ENCODE measurements around the gene MOB3B. TPM values are rescaled to one million over a fixed set of nuclear protein-coding genes. Genes with fewer than 3 reads are reported as not detected.
A peak's percentile ranks its signal among the peaks of the same experiment; 100 is the strongest.

The MOB3B gene
- polyA plus RNA-seq, 1 of the 3 experiments (the other 2 are of a cell fraction), result 0.90 TPM

GRCh38 chr9:27453860-27454553, 75.6 kb downstream of the MOB3B start:
- Histone ChIP-seq H3K9ac (no peak overlapping the region), H3F3A (replicated peaks; ENCODE audit: insufficient read depth) (no peaks in the 10 kb centered on the region), H3K9me2 (no peaks in the 10 kb centered on the region), H3K4me1 (ENCODE audit: control insufficient read depth in 1 of 2, insufficient read depth in 2 of 2, low read depth in 1 of 2, low read length in 1 of 2) (no peaks in the 10 kb centered on the region), H3K79me2 (ENCODE audit: insufficient read depth) (no peaks in the 10 kb centered on the region), H3K27me3 (ENCODE audit: insufficient read depth) (no peaks in the 10 kb centered on the region), H3K4me2 (no peak overlapping the region), H3K9me3 (no peaks in the 10 kb centered on the region), H3K27ac (ENCODE audit: low read depth in 2 of 2, low read length in 1 of 2) (no peak overlapping the region), H2AFZ (ENCODE audit: low read depth) (no peak overlapping the region), H3K4me3 (ENCODE audit: low read depth in 2 of 2, low read length in 1 of 2) (no peak overlapping the region), H4K20me1 (ENCODE audit: insufficient read depth) (no peaks in the 10 kb centered on the region), H3K36me3 (replicated peaks in 1 of 2; ENCODE audit: control insufficient read depth in 1 of 2, insufficient read depth in 2 of 2, low read length in 1 of 2) (no peaks in the 10 kb centered on the region)
- TF ChIP-seq TAF1 (IDR thresholded peaks at IDR 0.05; ENCODE audit: borderline replicate concordance, low read depth, low read length), result no peak
- TF ChIP-seq FOSL2 (IDR thresholded peaks at IDR 0.05; ENCODE audit: borderline replicate concordance, low read depth), result peak; percentile 5; the same call in 1 of the 2 replicates
- CTCF ChIA-PET, result no interaction called here
- WGBS (ENCODE audit: low lambda C conversion rate), result 81% methylated on average over 6 of the region's 6 CpGs
- DNase-seq, result no peak
- POLR2A ChIA-PET, result no interaction called here

DNA sequence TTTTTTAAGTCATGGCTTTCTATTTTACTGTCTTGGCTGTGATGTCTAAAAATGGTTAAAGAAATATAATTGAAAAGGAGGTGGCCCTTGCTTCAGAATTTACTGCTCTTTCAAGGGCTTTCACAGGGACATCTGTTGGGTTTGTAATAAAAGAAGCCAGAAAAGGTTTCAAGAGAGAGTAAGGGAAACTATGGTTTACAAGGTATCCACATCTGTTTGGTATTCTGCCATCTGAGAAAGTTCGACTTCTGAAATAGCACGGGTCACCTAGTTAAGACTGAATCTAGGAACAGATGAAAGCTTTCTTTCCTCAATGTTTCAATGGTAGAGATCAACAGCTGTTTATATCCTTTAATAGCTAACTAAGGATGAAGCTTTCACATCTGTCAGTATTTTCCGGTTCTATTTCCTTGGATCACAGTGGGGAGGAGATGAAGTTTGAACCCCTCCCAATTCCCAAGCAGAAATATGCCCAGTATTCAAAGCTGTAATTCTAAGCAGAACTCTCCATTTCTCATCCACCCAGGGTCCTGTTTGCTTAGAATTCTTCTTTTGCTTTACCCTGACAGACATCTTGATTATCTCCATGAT, 78.3 kb downstream of the MOB3B start:
- Histone ChIP-seq H4K20me1 (ENCODE audit: insufficient read depth) (no peaks in the 10 kb centered on the region), H3K36me3 (replicated peaks in 1 of 2; ENCODE audit: control insufficient read depth in 1 of 2, insufficient read depth in 2 of 2, low read length in 1 of 2) (no peaks in the 10 kb centered on the region), H3K79me2 (ENCODE audit: insufficient read depth) (no peaks in the 10 kb centered on the region), H3K4me1 (ENCODE audit: control insufficient read depth in 1 of 2, insufficient read depth in 2 of 2, low read depth in 1 of 2, low read length in 1 of 2) (no peaks in the 10 kb centered on the region; a peak in 1 of 4 replicates), H3K9ac (no peak overlapping the region), H3K4me3 (ENCODE audit: low read depth in 2 of 2, low read length in 1 of 2) (no peak overlapping the region), H2AFZ (ENCODE audit: low read depth) (no peak overlapping the region), H3F3A (replicated peaks; ENCODE audit: insufficient read depth) (no peaks in the 10 kb centered on the region), H3K9me2 (no peaks in the 10 kb centered on the region), H3K9me3 (no peaks in the 10 kb centered on the region), H3K4me2 (no peak overlapping the region), H3K27ac (ENCODE audit: low read depth in 2 of 2, low read length in 1 of 2) (no peak overlapping the region), H3K27me3 (ENCODE audit: insufficient read depth) (no peaks in the 10 kb centered on the region)
- WGBS (ENCODE audit: low lambda C conversion rate), result 90% methylated on average over 3 of the region's 3 CpGs
- DNase-seq, result no peak
- TF ChIP-seq RXRA (IDR thresholded peaks at IDR 0.05; ENCODE audit: borderline replicate concordance, low read depth) (no peak), TCF12 (IDR thresholded peaks at IDR 0.05) (peak; percentile 27; the same call in 1 of the 2 replicates), SMC3 (IDR thresholded peaks at IDR 0.05; ENCODE audit: low read depth, low read length) (no peak)
- ChIA-PET CTCF (interaction anchor here (0.6 to 1.0 kb wide), 2 partner anchors 19 to 59 kb away, joined by 3 read pairs; no protein-coding TSS in a partner anchor), POLR2A (no interaction called here)

DNA sequence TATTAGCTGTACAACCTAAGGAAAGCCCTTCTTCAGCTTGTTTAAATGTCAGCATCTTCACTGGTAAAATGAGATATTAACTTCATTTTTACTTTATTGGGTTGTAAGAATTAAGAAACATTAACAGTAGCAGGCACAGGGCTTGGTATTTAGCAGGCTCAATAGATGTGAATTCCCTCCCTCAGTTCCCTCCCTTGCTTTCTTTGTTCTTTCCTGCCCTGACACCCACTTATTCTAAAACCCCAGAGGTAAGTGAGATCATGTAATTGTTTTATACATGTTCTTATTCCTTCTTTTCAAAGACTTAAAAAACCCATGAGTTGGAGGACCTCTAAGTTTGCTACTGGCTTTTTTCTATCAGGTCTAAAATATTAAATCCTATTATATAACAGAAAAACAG, 78.9 kb downstream of the MOB3B start:
- no peaks in the 10 kb centered on the region for H3K9me2 ChIP-seq
- H3K4me3 ChIP-seq (ENCODE audit: low read depth in 2 of 2, low read length in 1 of 2), result no peak overlapping the region
- no peaks in the 10 kb centered on the region for H3K27me3 ChIP-seq (ENCODE audit: insufficient read depth)
- H4K20me1 ChIP-seq (ENCODE audit: insufficient read depth), result no peaks in the 10 kb centered on the region
- H3K36me3 ChIP-seq (replicated peaks in 1 of 2; ENCODE audit: control insufficient read depth in 1 of 2, insufficient read depth in 2 of 2, low read length in 1 of 2), result no peaks in the 10 kb centered on the region
- H3K4me2 ChIP-seq, result no peak overlapping the region
- no peaks in the 10 kb centered on the region; a peak in 1 of 4 replicates for H3K4me1 ChIP-seq (ENCODE audit: control insufficient read depth in 1 of 2, insufficient read depth in 2 of 2, low read depth in 1 of 2, low read length in 1 of 2)
- no peak overlapping the region for H3K27ac ChIP-seq (ENCODE audit: low read depth in 2 of 2, low read length in 1 of 2)
- H3K9ac ChIP-seq, result no peak overlapping the region
- no peaks in the 10 kb centered on the region for H3K79me2 ChIP-seq (ENCODE audit: insufficient read depth)
- POLR2A ChIA-PET, result no interaction called here
- CTCF ChIA-PET, result interaction anchor here (1.0 kb wide), 1 partner anchor 20 kb away, joined by 3 read pairs; no protein-coding TSS in a partner anchor
- no peak for DNase-seq
- H3F3A ChIP-seq (replicated peaks; ENCODE audit: insufficient read depth), result no peaks in the 10 kb centered on the region
- no peaks in the 10 kb centered on the region for H3K9me3 ChIP-seq
- H2AFZ ChIP-seq (ENCODE audit: low read depth), result no peak overlapping the region
- TF ChIP-seq EZH2phosphoT487 (IDR thresholded peaks at IDR 0.05; ENCODE audit: borderline replicate concordance, low read depth), result no peak
- no peak for TF ChIP-seq FOXM1 (IDR thresholded peaks at IDR 0.05; ENCODE audit: low read depth)
- no peak for TF ChIP-seq MAX (IDR thresholded peaks at IDR 0.05; ENCODE audit: low read depth)
- no peak for TF ChIP-seq EP300 (IDR thresholded peaks at IDR 0.05; ENCODE audit: borderline replicate concordance in 1 of 2, low read depth in 1 of 2, low read length in 1 of 2)
- TF ChIP-seq NRF1 (IDR thresholded peaks at IDR 0.05; ENCODE audit: low read depth, low read length), result no peak
- TF ChIP-seq REST (IDR thresholded peaks at IDR 0.05; ENCODE audit: low read depth, low read length), result no peak
- TF ChIP-seq SMC3 (IDR thresholded peaks at IDR 0.05; ENCODE audit: low read depth, low read length), result no peak
- TF ChIP-seq NFIC (IDR thresholded peaks at IDR 0.05; ENCODE audit: borderline replicate concordance), result no peak
- no peak for TF ChIP-seq YY1 (IDR thresholded peaks at IDR 0.05; ENCODE audit: low read depth)
- no peak for TF ChIP-seq TAF1 (IDR thresholded peaks at IDR 0.05; ENCODE audit: borderline replicate concordance, low read depth, low read length)
- TF ChIP-seq MXI1 (IDR thresholded peaks at IDR 0.05; ENCODE audit: low read depth, low read length), result no peak
- no peak for TF ChIP-seq CHD2 (IDR thresholded peaks at IDR 0.05; ENCODE audit: low read length, partially characterized antibody)
- no peak for TF ChIP-seq MEF2A (IDR thresholded peaks at IDR 0.05; ENCODE audit: borderline replicate concordance, low read depth)
- TF ChIP-seq ELF1 (IDR thresholded peaks at IDR 0.05), result no peak
